ENCODE measurements around the gene ARMC2. TPM values are rescaled to one million over a fixed set of nuclear protein-coding genes. Genes with fewer than 3 reads are reported as not detected.

ARMC2 gene
- total and polyA plus RNA-seq, 2 of the 8 experiments (the other 6 are each of a cell fraction or from before 2014, with no cell fraction given) = 1.6 to 4.4 TPM

- Histone ChIP-seq H3K23ac (ENCODE audit: insufficient read length) (no peak overlapping the region), H3K9me3 (ENCODE audit: insufficient read depth in 2 of 2, low read depth in 1 of 2, low read length in 1 of 2) (no peaks in the 10 kb centered on the region), H2AFZ (ENCODE audit: low read length) (no peak overlapping the region; the same call in 1 of the 2 replicates), H3K14ac (ENCODE audit: insufficient read length) (no peak overlapping the region), H4K20me1 (replicated peaks in 1 of 2; ENCODE audit: control insufficient read depth in 1 of 2, insufficient read depth in 2 of 2, low read length in 2 of 2) (no peaks in the 10 kb centered on the region), H3K23me2 (ENCODE audit: low read depth, low read length) (peaks cover 6% of the 10 kb centered on the region), H3K4me1 (replicated peaks in 1 of 4; ENCODE audit: control insufficient read depth in 3 of 4, insufficient read depth in 4 of 4, low read length in 3 of 4) (peaks cover 0 to 8% (median 0%) of the 10 kb centered on the region in 4 experiments; a peak in 2 of 7 replicates), H2BK5ac (ENCODE audit: low read depth, low read length) (no peak overlapping the region), H3K18ac (ENCODE audit: extremely low read depth, low read length) (no peak overlapping the region), H2AK5ac (ENCODE audit: low read depth, low read length) (no peak overlapping the region), H4K8ac (ENCODE audit: extremely low read depth, insufficient read depth, low read length) (no peak overlapping the region), H3K27me3 (replicated peaks in 1 of 4; ENCODE audit: control insufficient read depth in 3 of 4, extremely low read depth in 1 of 4, insufficient read depth in 3 of 4, low read length in 3 of 4) (no peaks in the 10 kb centered on the region), H3K4me2 (ENCODE audit: insufficient read depth in 1 of 2, low read depth in 2 of 2, low read length in 2 of 2) (no peak overlapping the region), H3K9ac (replicated peaks in 1 of 4; ENCODE audit: extremely low read depth in 1 of 4, low read depth in 3 of 4, low read length in 3 of 4) (no peak overlapping the region), H3K56ac (replicated peaks; ENCODE audit: insufficient read length, low read depth, low read length) (no peak overlapping the region), H3K4ac (replicated peaks; ENCODE audit: insufficient read length, low read depth, low read length) (no peak overlapping the region), H3K36me3 (ENCODE audit: control insufficient read depth in 2 of 4, insufficient read depth in 4 of 4, low read length in 3 of 4) (no peaks in the 10 kb centered on the region), H2BK15ac (ENCODE audit: low read length) (no peak overlapping the region), H2BK120ac (replicated peaks; ENCODE audit: low read depth, low read length) (no peak overlapping the region), H4K91ac (replicated peaks; ENCODE audit: insufficient read length, low read length) (no peak overlapping the region), H3K79me2 (ENCODE audit: control insufficient read depth in 1 of 2, insufficient read depth in 2 of 2, low read length in 2 of 2) (no peaks in the 10 kb centered on the region), H3K27ac (ENCODE audit: low read depth, low read length) (no peak overlapping the region), H2BK12ac (ENCODE audit: low read depth, low read length) (no peak overlapping the region), H3K4me3 (ENCODE audit: extremely low read depth in 1 of 4, insufficient read depth in 2 of 4, low read depth in 3 of 4, low read length in 4 of 4) (no peak overlapping the region), H3K79me1 (ENCODE audit: low read depth, low read length) (no peaks in the 10 kb centered on the region), H2BK20ac (ENCODE audit: low read length) (no peak overlapping the region), H4K5ac (ENCODE audit: insufficient read length, low read depth, low read length) (no peak overlapping the region)
- 89% methylated on average over 5 of the region's 5 CpGs; no CpG with 5 or more reads in 1 of the 2 experiments for WGBS, 2 experiments (ENCODE audit: extremely low coverage in 1 of 2, insufficient coverage in 1 of 2, insufficient read length in 1 of 2, insufficient replicate concordance in 2 of 2, low coverage in 1 of 2, low lambda C conversion rate in 2 of 2, missing lambda C conversion rate in 1 of 2)
- POLR2A ChIA-PET (ENCODE audit: partially characterized antibody) = interaction anchor here (1.1 kb wide), 1 partner anchor 254 kb away, joined by 3 read pairs; no protein-coding TSS in a partner anchor
- DNase-seq (ENCODE audit: low read depth in 1 of 2, low spot score in 2 of 2) (no peak), FAIRE-seq (no peak)
- CTCF ChIA-PET (ENCODE audit: partially characterized antibody) = interaction anchor here (1.0 to 3.8 kb wide), 11 partner anchors 9 to 304 kb away, joined by 3 to 39 read pairs (median 6); no protein-coding TSS in a partner anchor
- TF ChIP-seq POU5F1 (IDR thresholded peaks at IDR 0.05; ENCODE audit: low read depth, low read length) = no peak
- TF ChIP-seq RAD21 (IDR thresholded peaks at IDR 0.05 in 1 of 2, conservative IDR thresholded peaks at IDR 0.05 in 1 of 2; ENCODE audit: low read depth in 2 of 2, low read length in 2 of 2) = no peak
- no peak for TF ChIP-seq SP2 (IDR thresholded peaks at IDR 0.05; ENCODE audit: low read length)
Measured at GRCh38 chr6:108846101-108846500, 2.1 kb upstream of the ARMC2 start.

Data from H1 (cell line).